HG02763 (cell line): Measurements from ENCODE around the gene ECT2.
"Not testable (repeated sequence)": the region's sequence is repeated elsewhere in the genome, so short reads cannot be mapped to it uniquely, and the experiment has no call there.

Source experiments
- ATAC-seq: cut with Tn5 transposase; IDR thresholded peaks from one replicate; pipeline ENCODE4 v1.9.1; 2021; ENCODE audit warnings: mild to moderate bottlenecking, moderate library complexity; ENCODE audit not compliant: unreplicated experiment

Gene ECT2

GRCh38 chr3:172726380-172726779 is 24.1 kb upstream of the ECT2 start:
- ATAC-seq, result no peak

DNA sequence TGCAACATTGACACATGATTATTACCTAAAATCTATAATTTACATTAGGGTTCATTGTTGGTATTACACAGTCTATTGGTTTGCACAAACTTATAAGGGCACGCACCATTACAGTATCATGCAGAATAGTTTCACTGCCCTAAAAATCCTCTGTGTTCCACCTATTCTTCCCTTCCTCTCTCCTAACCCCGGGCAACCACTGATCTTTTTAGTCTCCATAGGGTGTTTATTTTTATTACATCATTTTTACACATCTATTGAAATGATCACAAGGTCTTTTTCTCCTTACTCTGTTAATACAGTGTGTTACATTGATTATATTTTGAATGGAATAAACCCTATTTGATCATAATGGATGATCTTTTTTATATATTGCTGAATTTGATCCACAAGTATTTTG is 15.5 kb upstream of the ECT2 start:
- no peak for ATAC-seq

GRCh38 chr3:172739462-172739861 is 11.1 kb upstream of the ECT2 start:
- ATAC-seq, result no peak

DNA sequence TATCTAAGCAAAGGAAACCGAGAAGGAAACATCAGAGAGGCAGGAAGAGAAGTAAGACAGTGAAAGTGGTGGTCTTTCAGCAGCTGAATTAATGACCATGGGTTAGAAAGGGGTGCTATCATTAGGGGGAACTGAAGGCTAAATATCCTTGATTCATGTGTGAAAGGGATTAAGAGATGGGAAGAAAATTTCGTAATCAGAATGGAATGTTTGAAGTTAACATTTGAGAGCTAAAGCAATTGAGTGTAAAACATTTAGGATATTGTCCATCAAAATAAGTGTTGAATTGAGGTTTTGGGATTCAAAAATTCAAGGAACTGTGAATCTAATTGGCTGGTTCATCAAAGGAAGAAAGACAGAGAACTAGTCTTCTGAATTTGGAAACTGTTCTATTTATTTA is 4.1 kb upstream of the ECT2 start:
- ATAC-seq, result no peak

DNA sequence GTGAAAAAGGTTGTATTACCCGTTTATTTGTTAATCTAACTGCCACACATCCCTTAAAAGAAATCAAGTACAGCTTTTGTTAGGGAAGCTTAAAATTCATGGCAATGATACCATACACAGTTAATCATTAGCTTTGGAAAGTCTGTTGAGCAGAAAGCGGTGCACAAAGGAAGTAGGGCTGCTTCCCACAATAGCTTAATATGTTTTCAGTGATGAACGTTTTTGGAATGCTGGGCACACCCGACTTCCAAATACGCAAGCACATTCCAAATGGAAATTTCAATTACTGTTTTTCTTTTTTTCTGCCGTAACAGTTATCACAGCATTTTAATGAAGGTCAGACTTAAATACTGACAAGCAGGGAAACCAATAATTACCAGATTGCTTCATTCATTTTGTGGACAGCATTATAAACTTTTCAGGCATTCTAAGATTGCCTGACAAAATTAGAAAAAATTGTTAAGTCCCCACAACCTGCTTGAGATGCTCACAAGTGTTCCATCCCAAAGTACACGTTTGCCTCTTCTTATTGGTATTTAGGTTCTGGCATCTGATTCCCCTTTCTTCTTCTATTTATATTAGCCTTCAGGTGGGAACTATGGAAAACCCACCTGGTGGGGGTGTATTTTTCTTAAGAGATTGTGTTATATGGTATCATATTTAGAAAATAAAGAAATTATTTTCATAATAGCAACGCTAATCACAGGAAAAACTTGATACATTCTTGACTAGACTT is 1.1 kb upstream of the ECT2 start:
- ATAC-seq, result no peak

- ATAC-seq, result no peak
These were observed 508 bp upstream of the ECT2 start for GRCh38 chr3:172750069-172750367.

- ATAC-seq, result no peak
These were observed 714 bp downstream of the ECT2 start for GRCh38 chr3:172751175-172751704.

DNA sequence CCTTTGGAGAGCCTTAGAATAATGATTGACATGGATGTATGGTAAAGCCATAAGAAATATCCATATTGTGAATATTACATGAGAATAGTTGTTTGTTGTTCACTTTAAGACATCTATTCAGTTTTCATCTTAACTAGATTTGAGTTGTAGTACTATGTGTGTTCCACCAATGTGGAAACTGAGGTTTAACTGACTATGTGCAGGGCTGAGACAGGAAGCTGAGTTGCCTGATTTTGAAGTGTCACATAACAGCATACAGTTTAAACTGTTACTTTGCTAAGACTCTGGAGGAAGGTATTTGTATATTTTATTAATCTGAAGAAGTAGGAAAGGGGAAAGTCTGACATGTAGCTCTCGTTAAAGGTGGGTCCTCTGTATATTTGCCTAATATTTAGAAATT is 2.1 kb downstream of the ECT2 start:
- no peak for ATAC-seq

DNA sequence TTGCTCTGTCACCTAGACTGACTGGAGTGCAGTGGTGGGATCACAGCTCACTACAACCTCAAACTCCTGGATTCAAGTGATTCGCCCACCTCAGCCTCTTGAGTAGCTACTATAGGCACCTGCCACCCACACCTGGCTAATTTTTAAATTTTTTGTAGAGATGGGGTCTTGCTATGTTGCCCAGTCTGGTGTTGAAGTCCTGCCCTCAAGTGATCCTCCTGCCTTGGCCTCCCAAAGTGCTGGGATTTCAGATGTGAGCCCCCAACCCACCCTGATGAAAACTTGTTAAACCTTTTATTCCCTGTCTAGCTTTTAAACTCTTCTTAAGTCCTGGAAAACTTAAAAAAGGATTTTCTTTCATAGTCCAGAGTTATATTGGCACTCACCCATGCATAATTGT is 2.6 kb downstream of the ECT2 start:
- no peak for ATAC-seq

- ATAC-seq, result not testable (repeated sequence)
These were observed 9.9 kb downstream of the ECT2 start for GRCh38 chr3:172760416-172760815.

- no peak for ATAC-seq
These were observed 15.7 kb downstream of the ECT2 start for GRCh38 chr3:172766241-172766640.

DNA sequence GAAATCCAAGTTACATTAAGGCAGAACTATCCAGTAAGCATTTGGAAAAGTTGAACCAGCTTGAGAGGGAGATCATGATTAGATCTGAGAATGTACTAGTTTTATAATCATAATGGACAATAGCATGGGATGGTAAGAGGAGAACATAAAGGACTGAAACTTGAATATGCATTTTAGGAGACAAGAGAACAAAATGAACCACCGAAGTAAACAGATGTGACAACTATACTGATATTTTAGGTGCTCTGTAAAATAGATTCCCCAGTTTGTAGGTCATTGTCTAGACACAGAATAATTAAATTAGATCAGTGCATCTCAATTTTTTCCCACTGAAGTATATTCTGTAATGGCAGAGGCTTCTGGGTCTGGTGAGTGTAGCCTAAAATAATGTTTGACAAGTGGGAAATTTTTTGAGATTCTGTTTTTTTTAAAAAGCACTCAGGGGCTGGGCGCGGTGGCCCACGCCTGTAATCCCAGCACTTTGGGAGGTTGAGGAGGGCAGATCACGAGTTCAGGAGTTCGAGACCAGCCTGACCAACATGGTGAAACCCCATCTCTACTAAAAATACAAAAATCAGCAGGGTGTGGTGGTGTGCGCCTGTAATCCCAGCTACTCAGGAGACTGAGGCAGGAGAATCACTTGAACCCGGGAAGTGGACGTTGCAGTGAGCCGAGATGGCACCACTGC is 16.3 kb downstream of the ECT2 start:
- ATAC-seq, result no peak

DNA sequence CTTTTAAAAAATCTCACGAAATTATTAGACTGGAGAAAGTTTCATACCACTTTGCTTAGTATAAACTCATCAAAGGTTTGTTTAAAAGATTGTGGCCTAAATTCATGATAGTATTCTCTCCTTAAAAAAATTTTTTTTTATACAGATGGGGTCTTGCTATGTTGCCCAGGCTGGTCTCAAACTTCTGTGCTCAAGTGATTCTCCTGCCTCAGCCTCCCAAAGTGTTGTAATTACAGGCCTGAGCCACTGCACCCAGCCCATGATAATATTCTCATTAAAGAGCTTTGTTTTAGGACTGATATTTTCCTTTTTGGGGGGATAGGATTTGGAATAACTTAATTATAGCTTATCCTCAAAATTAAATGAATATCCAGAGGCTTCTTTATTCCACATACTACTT is 19.9 kb downstream of the ECT2 start:
- ATAC-seq, result no peak

DNA sequence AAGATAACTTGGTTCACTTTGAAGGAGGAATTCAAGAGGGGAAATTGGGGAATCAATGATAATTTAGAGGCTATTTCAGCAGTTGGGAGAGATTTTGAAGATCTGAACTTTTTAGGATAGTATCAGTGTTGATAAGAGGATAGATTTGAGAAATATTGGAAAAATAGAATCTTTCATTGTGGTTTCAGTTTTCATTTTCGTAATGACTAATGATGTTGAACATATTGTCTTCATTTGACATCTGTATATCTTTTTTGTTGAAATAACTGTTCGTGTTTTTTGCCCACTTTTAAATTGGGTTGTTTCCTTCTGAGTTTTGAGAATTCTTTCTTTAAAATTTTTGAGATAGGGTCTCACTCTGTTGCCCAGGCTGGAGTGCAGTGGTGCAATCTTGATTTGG is 21.1 kb downstream of the ECT2 start:
- ATAC-seq, result no peak

DNA sequence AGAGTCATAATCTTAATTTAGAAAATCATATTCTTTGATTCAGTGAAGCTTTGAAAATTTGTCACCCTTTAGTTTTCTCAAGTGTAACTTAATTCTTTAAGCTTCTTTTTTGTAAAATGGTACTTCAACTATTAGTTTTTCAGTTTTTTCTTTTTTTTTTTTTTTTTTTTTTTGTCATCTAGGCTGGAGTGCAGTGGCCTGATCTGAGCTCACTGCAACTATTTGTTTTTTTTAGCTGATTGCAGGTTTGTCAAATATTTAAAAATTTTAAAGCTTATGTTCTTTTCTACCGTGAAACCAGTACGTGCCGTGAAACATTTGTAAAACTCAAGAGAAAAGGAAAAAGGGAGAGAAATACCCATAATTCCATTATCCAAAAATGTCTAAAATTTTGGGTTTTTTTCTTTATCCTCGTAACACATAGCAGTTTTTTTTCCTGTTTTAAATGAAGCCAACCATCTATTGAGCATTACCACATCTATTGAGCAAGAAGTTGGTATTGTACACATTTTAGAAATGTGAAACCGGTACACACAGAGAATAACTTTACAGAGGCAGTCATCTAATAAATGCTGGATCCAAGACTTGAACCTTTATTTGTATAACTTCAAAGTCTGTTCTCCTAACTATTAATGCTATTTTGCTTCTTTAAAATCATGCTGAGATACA is 25.7 kb downstream of the ECT2 start:
- ATAC-seq, result no peak

- no peak for ATAC-seq
These were observed 27.4 kb downstream of the ECT2 start for GRCh38 chr3:172777901-172778300.

DNA sequence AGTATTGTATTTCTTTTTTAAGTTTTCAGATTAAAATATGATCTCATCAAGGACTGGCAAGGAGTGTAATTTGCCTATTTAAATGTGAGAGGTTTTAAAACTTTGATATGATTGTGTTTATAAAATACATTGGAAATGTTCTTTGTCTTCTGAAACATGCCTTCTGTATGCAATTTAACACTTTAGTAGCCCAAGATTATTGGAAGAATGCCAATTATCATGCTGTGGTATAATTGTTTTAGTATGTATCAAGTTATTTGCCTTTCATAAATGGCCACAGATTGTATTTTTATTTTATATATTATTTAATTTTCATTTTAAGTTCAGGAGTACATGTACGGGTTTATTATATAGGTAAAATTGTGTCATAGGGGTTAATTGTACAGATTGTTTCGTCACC is 31.7 kb downstream of the ECT2 start:
- no peak for ATAC-seq

- ATAC-seq, result no peak
These were observed 35.5 kb downstream of the ECT2 start for GRCh38 chr3:172786036-172786435.

- no peak for ATAC-seq
These were observed 36.5 kb downstream of the ECT2 start for GRCh38 chr3:172787019-172787418.

DNA sequence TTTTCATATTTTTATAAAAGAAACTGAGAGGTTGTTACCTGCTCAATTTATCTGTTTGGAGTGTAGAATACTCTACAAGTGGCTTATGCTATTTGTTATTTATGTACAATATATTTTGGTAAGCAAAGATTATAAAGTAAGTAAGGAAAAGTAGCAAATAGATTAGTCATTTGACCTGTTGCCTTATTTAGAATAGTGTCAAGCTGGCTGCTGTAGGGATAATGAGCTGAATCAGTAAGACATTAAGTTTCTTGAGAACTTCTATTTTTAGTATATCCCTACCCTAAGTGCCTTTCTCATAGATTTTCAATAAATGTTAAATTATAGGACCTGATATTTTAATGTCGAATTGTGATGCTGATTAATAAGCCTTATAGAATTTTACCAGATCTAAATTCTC is 37.2 kb downstream of the ECT2 start:
- ATAC-seq, result no peak

DNA sequence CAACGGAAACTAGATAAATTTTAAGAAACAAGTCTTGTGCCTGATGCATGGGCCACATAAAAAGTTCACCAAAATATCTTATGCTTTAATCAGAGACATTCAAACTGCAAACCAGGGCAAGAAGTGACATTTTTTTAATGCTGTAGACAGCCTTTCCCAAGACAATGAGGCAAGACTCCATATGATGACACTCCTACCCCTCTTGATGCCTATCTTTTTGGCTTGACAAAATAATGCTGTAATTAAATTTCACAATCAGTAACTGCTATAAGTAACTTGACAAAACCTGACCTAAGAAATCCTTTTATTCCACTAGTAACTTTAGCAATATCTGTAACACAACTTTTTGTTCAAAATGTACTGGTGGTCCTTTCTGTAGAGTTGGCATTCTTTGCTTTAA is 48.7 kb downstream of the ECT2 start:
- ATAC-seq, result no peak

- ATAC-seq, result no peak
These were observed 49.6 kb downstream of the ECT2 start for GRCh38 chr3:172800156-172800555.
